H9 (cell line): ENCODE measurements around the gene CXCL8. TPM values are rescaled to one million over a fixed set of nuclear protein-coding genes. Genes with fewer than 3 reads are reported as not detected.

Experiments used
- DNase-seq: peaks from one replicate; pipeline ENCODE4 v3.0.0-alpha.2; 2017
- H2AFZ ChIP-seq: one replicate; pipeline ENCODE4 v1.6.1; 2013; ENCODE audit warnings: mild to moderate bottlenecking, low read length, control low read depth, moderate library complexity
- H2AK5ac ChIP-seq: 2 replicates; pipeline ENCODE4 v1.6.1; 2013; ENCODE audit warnings: low read length, control low read depth, mixed read lengths; ENCODE audit not compliant: insufficient read length
- H2BK120ac ChIP-seq: one replicate; pipeline ENCODE4 v1.6.1; 2013; ENCODE audit warnings: low read depth, mild to moderate bottlenecking, low read length, control low read depth, inconsistent platforms; ENCODE audit not compliant: poor library complexity, severe bottlenecking
- H2BK12ac ChIP-seq: 2 replicates; pipeline ENCODE4 v1.6.1; 2013; ENCODE audit warnings: low read length, control low read depth, mixed read lengths, low read depth; ENCODE audit not compliant: insufficient read length
- H2BK15ac ChIP-seq: 2 replicates; pipeline ENCODE4 v1.6.1; 2013; ENCODE audit warnings: low read depth, low read length, control low read depth
- H2BK20ac ChIP-seq: one replicate; pipeline ENCODE4 v1.6.1; 2013; ENCODE audit warnings: low read depth, mild to moderate bottlenecking, low read length, control low read depth, inconsistent platforms; ENCODE audit not compliant: poor library complexity, severe bottlenecking
- H2BK5ac ChIP-seq: 2 replicates; pipeline ENCODE4 v1.6.1; 2013; ENCODE audit warnings: low read length, control low read depth, mixed read lengths; ENCODE audit not compliant: insufficient read length
- H3K14ac ChIP-seq: 2 replicates; pipeline ENCODE4 v1.6.1; 2013; ENCODE audit warnings: low read length, control low read depth; ENCODE audit not compliant: insufficient read depth
- H3K18ac ChIP-seq: 2 replicates; pipeline ENCODE4 v1.6.1; 2013; ENCODE audit warnings: low read depth, mild to moderate bottlenecking, mixed read lengths, low read length, control low read depth; ENCODE audit not compliant: insufficient read length
- H3K23ac ChIP-seq: 2 replicates; pipeline ENCODE4 v1.6.1; 2013; ENCODE audit warnings: low read length, control low read depth, mixed read lengths, low read depth; ENCODE audit not compliant: insufficient read length
- H3K23me2 ChIP-seq: 2 replicates; pipeline ENCODE4 v1.6.1; 2013; ENCODE audit warnings: low read depth, mild to moderate bottlenecking, mixed read lengths, low read length, control low read depth; ENCODE audit not compliant: insufficient read length, poor library complexity, severe bottlenecking
- H3K27ac ChIP-seq: 2 replicates; pipeline ENCODE4 v1.5.1; 2013; ENCODE audit warnings: low read length, control low read depth, mixed read lengths, low read depth; ENCODE audit not compliant: insufficient read length
- H3K27me3 ChIP-seq: 2 replicates; pipeline ENCODE4 v1.6.1; 2013; ENCODE audit warnings: low read length, control low read depth, inconsistent platforms; ENCODE audit not compliant: insufficient read depth
- H3K4ac ChIP-seq: 2 replicates; pipeline ENCODE4 v1.6.1; 2013; ENCODE audit warnings: low read depth, mild to moderate bottlenecking, control low read depth, inconsistent platforms, low read length, moderate library complexity
- H3K4me1 ChIP-seq: 2 replicates; pipeline ENCODE4 v1.6.1; 2013; ENCODE audit warnings: low read length, control low read depth, inconsistent platforms; ENCODE audit not compliant: insufficient read depth
- H3K4me2 ChIP-seq: 2 replicates; pipeline ENCODE4 v1.6.1; 2013; ENCODE audit warnings: low read length, control low read depth, mixed read lengths; ENCODE audit not compliant: insufficient read length, insufficient read depth
- H3K56ac ChIP-seq: 2 replicates; pipeline ENCODE4 v1.6.1; 2013; ENCODE audit warnings: low read depth, mild to moderate bottlenecking, mixed read lengths, low read length, control low read depth; ENCODE audit not compliant: insufficient read length
- H3K79me1 ChIP-seq: 2 replicates; pipeline ENCODE4 v1.6.1; 2013; ENCODE audit warnings: low read depth, mild to moderate bottlenecking, moderate library complexity, low read length, control low read depth, inconsistent platforms; ENCODE audit not compliant: insufficient read depth, poor library complexity, severe bottlenecking
- H3K79me2 ChIP-seq: 2 replicates; pipeline ENCODE4 v1.6.1; 2013; ENCODE audit warnings: low read length, control low read depth, inconsistent platforms; ENCODE audit not compliant: insufficient read depth
- H3K9ac ChIP-seq: 2 replicates; pipeline ENCODE4 v1.6.1; 2013; ENCODE audit warnings: low read length, control low read depth, mixed read lengths; ENCODE audit not compliant: insufficient read length; ENCODE audit errors: extremely low read depth
- H3K9me3 ChIP-seq: one replicate; pipeline ENCODE4 v1.6.1; 2013; ENCODE audit warnings: low read depth, low read length, inconsistent platforms; ENCODE audit not compliant: control insufficient read depth
- H3T11ph ChIP-seq: one replicate; pipeline ENCODE4 v1.6.1; 2013; ENCODE audit warnings: mild to moderate bottlenecking, low read length, control low read depth, inconsistent platforms
- H4K20me1 ChIP-seq: one replicate; pipeline ENCODE4 v1.6.1; 2013; ENCODE audit not compliant: control insufficient read depth, insufficient read length, insufficient read depth
- H4K5ac ChIP-seq: 2 replicates; pipeline ENCODE4 v1.6.1; 2013; ENCODE audit warnings: low read depth, mild to moderate bottlenecking, mixed read lengths, low read length, control low read depth; ENCODE audit not compliant: insufficient read length
- H4K8ac ChIP-seq: replicated peaks from 2 replicates; pipeline ENCODE4 v1.6.1; 2013; ENCODE audit warnings: low read length, control low read depth, mixed read lengths, low read depth; ENCODE audit not compliant: insufficient read length
- H4K91ac ChIP-seq: 2 replicates; pipeline ENCODE4 v1.6.1; 2013; ENCODE audit warnings: low read depth, mild to moderate bottlenecking, moderate library complexity, mixed read lengths, low read length, control low read depth; ENCODE audit not compliant: insufficient read length
- H3K27ac Mint-ChIP-seq, 3 experiments: 2 replicates in 2 of 3; 3 replicates in 1 of 3; pipeline ENCODE4 v1.8.0; 2020 to 2021; ENCODE audit warnings: mixed read lengths in 3 of 3, mild to moderate bottlenecking in 1 of 3, moderate library complexity in 1 of 3
- H3K27me3 Mint-ChIP-seq: 2 replicates; pipeline ENCODE4 v1.8.0; 2021; ENCODE audit warnings: low read depth, mild to moderate bottlenecking, moderate library complexity, mixed read lengths
- H3K36me3 Mint-ChIP-seq, 3 experiments: 2 replicates in 2 of 3; 3 replicates in 1 of 3; pipeline ENCODE4 v1.8.0; 2020 to 2021; ENCODE audit warnings: low read depth in 3 of 3, mixed read lengths in 3 of 3; ENCODE audit not compliant: insufficient read depth in 1 of 3
- H3K4me1 Mint-ChIP-seq, 2 experiments: 2 replicates each; pipeline ENCODE4 v1.8.0; 2020; ENCODE audit warnings: mixed read lengths in 2 of 2
- H3K4me3 Mint-ChIP-seq, 2 experiments: 2 replicates in 1 of 2; 3 replicates in 1 of 2; pipeline ENCODE4 v1.8.0; 2020 to 2021; ENCODE audit warnings: mild to moderate bottlenecking in 2 of 2, mixed read lengths in 2 of 2, moderate library complexity in 1 of 2
- H3K9me3 Mint-ChIP-seq, 2 experiments: 2 replicates in 1 of 2; 3 replicates in 1 of 2; pipeline ENCODE4 v1.8.0; 2020; ENCODE audit warnings: mild to moderate bottlenecking in 2 of 2, mixed read lengths in 2 of 2, moderate library complexity in 1 of 2
- whole genome bisulfite sequencing: extraction: QIAGEN DNeasy Blood & Tissue Kit; methylation state at CpG from one replicate; pipeline ENCODE4 v1.1.7; 2013; ENCODE audit warnings: missing lambda C conversion rate, low lambda C conversion rate, mixed read lengths; ENCODE audit not compliant: insufficient read length; ENCODE audit errors: extremely low coverage; 5-methylcytosine and 5-hydroxymethylcytosine counted together
- total RNA-seq: library from RNA; stranded (reverse); gene quantifications from 2 replicates; pipeline ENCODE4 v1.2.1, GENCODE V29; 2021
- TF ChIP-seq, protein P1 (sequence below): fragments of 200-600 bp; sonication (generic); conservative IDR thresholded peaks from 3 replicates; pipeline ENCODE4 v1.8.0; 2021; ENCODE audit warnings: antibody characterized with exemption, mild to moderate bottlenecking

Gene CXCL8
- total RNA-seq, 1 experiment from 2014 or later, result not detected

GRCh38 chr4:73743281-73743680 is 2.9 kb downstream of the CXCL8 start:
- H3K14ac ChIP-seq, result no peak overlapping the region
- no peak overlapping the region for H2AK5ac ChIP-seq
- no peak overlapping the region for H4K8ac ChIP-seq
- H3K23me2 ChIP-seq, result no peaks in the 10 kb centered on the region
- H3K27me3 Mint-ChIP-seq, result no peaks in the 10 kb centered on the region
- no peak overlapping the region for H3K23ac ChIP-seq
- H3K9me3 Mint-ChIP-seq, result peaks cover 2 to 3% of the 10 kb centered on the region in 2 experiments; a peak in 2 of 5 replicates
- H3K79me1 ChIP-seq, result no peaks in the 10 kb centered on the region
- H3K27ac Mint-ChIP-seq, result no peak overlapping the region
- no peak overlapping the region for H3K56ac ChIP-seq
- H3K4me2 ChIP-seq, result no peak overlapping the region
- H2BK12ac ChIP-seq, result no peak overlapping the region
- H2BK120ac ChIP-seq, result no peak overlapping the region
- H2BK20ac ChIP-seq, result no peak overlapping the region
- H3K4me1 ChIP-seq, result no peaks in the 10 kb centered on the region; the same call in 1 of the 2 replicates
- no peaks in the 10 kb centered on the region for H4K20me1 ChIP-seq
- no peak overlapping the region for H3K27ac ChIP-seq
- H3K4me1 Mint-ChIP-seq, result no peaks in the 10 kb centered on the region
- H4K5ac ChIP-seq, result no peak overlapping the region
- H3K36me3 Mint-ChIP-seq, result peaks cover 0 to 5% (median 1%) of the 10 kb centered on the region in 3 experiments; a peak in 2 of 7 replicates
- no peak overlapping the region for H3T11ph ChIP-seq
- H2AFZ ChIP-seq, result no peak overlapping the region
- no peak for DNase-seq
- TF ChIP-seq, protein P1, sequence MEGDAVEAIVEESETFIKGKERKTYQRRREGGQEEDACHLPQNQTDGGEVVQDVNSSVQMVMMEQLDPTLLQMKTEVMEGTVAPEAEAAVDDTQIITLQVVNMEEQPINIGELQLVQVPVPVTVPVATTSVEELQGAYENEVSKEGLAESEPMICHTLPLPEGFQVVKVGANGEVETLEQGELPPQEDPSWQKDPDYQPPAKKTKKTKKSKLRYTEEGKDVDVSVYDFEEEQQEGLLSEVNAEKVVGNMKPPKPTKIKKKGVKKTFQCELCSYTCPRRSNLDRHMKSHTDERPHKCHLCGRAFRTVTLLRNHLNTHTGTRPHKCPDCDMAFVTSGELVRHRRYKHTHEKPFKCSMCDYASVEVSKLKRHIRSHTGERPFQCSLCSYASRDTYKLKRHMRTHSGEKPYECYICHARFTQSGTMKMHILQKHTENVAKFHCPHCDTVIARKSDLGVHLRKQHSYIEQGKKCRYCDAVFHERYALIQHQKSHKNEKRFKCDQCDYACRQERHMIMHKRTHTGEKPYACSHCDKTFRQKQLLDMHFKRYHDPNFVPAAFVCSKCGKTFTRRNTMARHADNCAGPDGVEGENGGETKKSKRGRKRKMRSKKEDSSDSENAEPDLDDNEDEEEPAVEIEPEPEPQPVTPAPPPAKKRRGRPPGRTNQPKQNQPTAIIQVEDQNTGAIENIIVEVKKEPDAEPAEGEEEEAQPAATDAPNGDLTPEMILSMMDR, result no peak
- H3K18ac ChIP-seq, result no peak overlapping the region
- no CpG with 5 or more reads among the region's 1 CpG for WGBS
- H2BK5ac ChIP-seq, result no peak overlapping the region
- H4K91ac ChIP-seq, result no peak overlapping the region
- no peaks in the 10 kb centered on the region for H3K79me2 ChIP-seq
- H3K4ac ChIP-seq, result no peak overlapping the region
- H3K27me3 ChIP-seq, result no peaks in the 10 kb centered on the region
- H3K4me3 Mint-ChIP-seq, result no peak overlapping the region
- no peak overlapping the region for H3K9ac ChIP-seq
- H2BK15ac ChIP-seq, result no peak overlapping the region
- no peaks in the 10 kb centered on the region for H3K9me3 ChIP-seq
